Activated naive CD8-positive, alpha-beta T cell treated with anti-CD3 and anti-CD28 coated beads, Interleukin-2, amount 50 U/mL, for 24 hours (primary cell): ENCODE measurements around the gene SORCS2.

Experiments used
- ATAC-seq: fragments of 150-1000 bp; cut with Tn5 transposase; one replicate; pipeline ENCODE4 v1.10.0; 2021
- DNase-seq: peaks from one replicate; pipeline ENCODE4 v3.0.0; 2021
- H3K27ac Mint-ChIP-seq: one replicate; pipeline ENCODE4 v1.8.0; 2021; ENCODE audit warnings: mild to moderate bottlenecking, mixed read lengths
- H3K27me3 Mint-ChIP-seq: one replicate; pipeline ENCODE4 v1.8.0; 2021; ENCODE audit warnings: mixed read lengths
- H3K36me3 Mint-ChIP-seq: one replicate; pipeline ENCODE4 v1.8.0; 2021; ENCODE audit warnings: low read depth, mixed read lengths
- H3K4me1 Mint-ChIP-seq: one replicate; pipeline ENCODE4 v1.8.0; 2021; ENCODE audit warnings: mixed read lengths
- H3K4me3 Mint-ChIP-seq: one replicate; pipeline ENCODE4 v1.8.0; 2021; ENCODE audit warnings: mild to moderate bottlenecking, moderate library complexity, mixed read lengths
- H3K9me3 Mint-ChIP-seq: one replicate; pipeline ENCODE4 v1.8.0; 2021; ENCODE audit warnings: mixed read lengths

The SORCS2 gene

DNA sequence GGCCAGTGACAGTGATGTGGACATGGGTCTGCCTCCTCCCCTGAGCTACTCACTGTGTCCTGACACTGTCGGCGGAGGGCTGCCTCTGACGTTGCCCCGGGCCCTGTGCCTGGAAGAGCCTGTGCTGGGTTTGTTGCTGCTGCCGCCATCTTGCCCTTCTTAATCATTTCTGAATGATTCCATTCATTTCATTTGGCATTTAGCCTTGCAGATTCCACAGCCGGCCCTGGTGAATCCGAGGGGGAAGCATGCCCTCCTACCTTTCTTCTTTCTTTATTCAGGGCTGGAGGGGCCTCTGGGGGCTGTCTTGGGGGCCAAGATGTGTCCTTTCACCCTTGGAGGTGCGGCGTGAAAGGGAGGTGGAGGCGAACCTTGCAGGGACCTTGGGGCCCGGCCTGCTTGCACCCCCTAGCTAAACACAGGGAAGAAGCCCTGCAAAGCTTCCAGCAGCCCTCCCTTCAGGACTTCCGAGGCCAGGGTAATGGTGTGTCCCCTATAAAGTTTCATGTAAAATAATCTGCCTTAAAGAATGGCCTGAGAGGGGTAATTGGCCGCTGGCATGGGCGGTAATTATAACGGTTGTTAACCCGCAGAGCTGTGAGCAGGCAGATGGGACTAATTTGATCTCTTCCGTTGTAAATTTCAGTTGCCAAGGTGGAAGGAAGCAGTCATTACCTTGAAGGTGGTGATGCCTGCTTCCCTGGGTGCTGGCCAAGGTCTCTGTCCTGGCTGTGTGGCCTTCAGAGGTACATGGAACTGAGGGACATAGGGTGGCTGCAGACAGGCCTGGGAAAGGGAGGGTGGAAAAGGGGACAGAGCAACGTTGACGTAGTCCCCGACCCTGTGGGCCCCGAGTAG lies 150.1 kb downstream of the SORCS2 start:
- Mint-ChIP-seq H3K4me3 (no peak overlapping the region), H3K4me1 (no peaks in the 10 kb centered on the region), H3K9me3 (peaks cover 8% of the 10 kb centered on the region), H3K27ac (no peak overlapping the region), H3K36me3 (no peaks in the 10 kb centered on the region), H3K27me3 (no peaks in the 10 kb centered on the region)
- no peak for ATAC-seq
- DNase-seq, result no peak

DNA sequence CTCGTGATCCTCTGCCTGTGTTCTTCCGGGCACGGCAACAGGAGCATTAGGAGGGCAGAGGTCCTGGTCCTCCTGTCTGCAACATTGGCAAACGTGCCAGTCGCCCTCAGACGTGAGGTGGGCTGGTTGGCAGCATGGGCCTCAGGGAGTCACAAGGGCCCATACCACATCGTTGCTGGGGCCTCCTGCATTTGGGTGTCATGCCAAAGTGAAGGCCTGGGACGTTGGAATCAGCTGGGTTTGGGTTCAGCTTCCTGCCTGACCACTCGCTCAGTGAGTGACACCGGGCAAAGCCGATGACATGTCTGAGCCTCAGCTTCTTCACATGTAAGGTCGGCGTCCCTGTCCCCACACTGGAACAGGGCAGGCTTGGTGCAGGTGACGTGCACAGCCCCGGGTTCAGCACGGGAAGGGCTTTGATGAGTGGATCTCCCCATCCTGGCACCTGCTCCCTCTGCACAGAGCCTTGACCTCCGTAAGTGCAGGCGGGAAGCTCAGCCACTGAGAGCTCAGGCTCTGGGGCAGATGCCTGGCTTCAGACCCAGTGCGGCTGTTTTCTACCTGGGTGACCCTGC lies 150.8 kb downstream of the SORCS2 start:
- H3K9me3 Mint-ChIP-seq, result peaks cover 8% of the 10 kb centered on the region
- H3K27me3 Mint-ChIP-seq, result no peaks in the 10 kb centered on the region
- no peak overlapping the region for H3K27ac Mint-ChIP-seq
- H3K4me1 Mint-ChIP-seq, result no peaks in the 10 kb centered on the region
- H3K4me3 Mint-ChIP-seq, result no peak overlapping the region
- no peaks in the 10 kb centered on the region for H3K36me3 Mint-ChIP-seq
- ATAC-seq (no peak), DNase-seq (no peak)

DNA sequence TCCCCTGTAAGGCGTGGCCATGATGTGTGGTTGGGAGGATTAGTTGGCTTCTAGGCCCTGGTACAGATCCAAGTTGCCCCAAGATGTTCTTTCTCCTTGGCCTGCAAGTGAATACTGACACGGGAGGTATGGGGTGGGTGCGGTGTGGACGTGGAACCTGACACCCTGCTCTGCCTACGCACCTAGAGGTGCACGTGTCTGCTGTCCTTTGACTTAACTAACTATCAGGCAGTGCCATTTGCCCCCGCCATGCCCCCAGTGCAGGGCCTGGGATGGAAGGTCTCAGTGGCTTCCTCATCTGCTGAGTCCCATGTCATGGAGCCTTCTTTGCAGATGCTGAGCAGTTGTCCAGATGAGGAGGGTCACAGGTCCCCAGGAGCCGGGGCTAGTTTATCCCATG lies 151.6 kb downstream of the SORCS2 start:
- H3K36me3 Mint-ChIP-seq, result no peaks in the 10 kb centered on the region
- no peaks in the 10 kb centered on the region for H3K4me1 Mint-ChIP-seq
- H3K27ac Mint-ChIP-seq, result no peak overlapping the region
- H3K27me3 Mint-ChIP-seq, result no peaks in the 10 kb centered on the region
- DNase-seq (no peak), ATAC-seq (no peak)
- H3K9me3 Mint-ChIP-seq, result peaks cover 8% of the 10 kb centered on the region
- H3K4me3 Mint-ChIP-seq, result no peak overlapping the region

GRCh38 chr4:7344636-7345155 lies 152.4 kb downstream of the SORCS2 start:
- no peaks in the 10 kb centered on the region for H3K4me1 Mint-ChIP-seq
- H3K27ac Mint-ChIP-seq, result no peak overlapping the region
- peaks cover 8% of the 10 kb centered on the region for H3K9me3 Mint-ChIP-seq
- no peaks in the 10 kb centered on the region for H3K27me3 Mint-ChIP-seq
- H3K36me3 Mint-ChIP-seq, result no peaks in the 10 kb centered on the region
- no peak overlapping the region for H3K4me3 Mint-ChIP-seq
- ATAC-seq (no peak), DNase-seq (no peak)

GRCh38 chr4:7347981-7348380 lies 155.6 kb downstream of the SORCS2 start:
- ATAC-seq (no peak), DNase-seq (no peak)
- Mint-ChIP-seq H3K9me3 (peaks cover 8% of the 10 kb centered on the region), H3K4me3 (no peak overlapping the region), H3K36me3 (no peaks in the 10 kb centered on the region), H3K4me1 (no peaks in the 10 kb centered on the region), H3K27me3 (peaks cover 9% of the 10 kb centered on the region), H3K27ac (no peak overlapping the region)

- no peak for ATAC-seq
Observed at GRCh38 chr4:7348946-7349900, 156.9 kb downstream of the SORCS2 start.

GRCh38 chr4:7350396-7350795 lies 158.1 kb downstream of the SORCS2 start:
- no peak overlapping the region for H3K4me3 Mint-ChIP-seq
- H3K9me3 Mint-ChIP-seq, result peaks cover 8% of the 10 kb centered on the region
- peaks cover 9% of the 10 kb centered on the region for H3K27me3 Mint-ChIP-seq
- DNase-seq, result no peak
- no peak for ATAC-seq
- no peaks in the 10 kb centered on the region for H3K36me3 Mint-ChIP-seq
- no peak overlapping the region for H3K27ac Mint-ChIP-seq
- H3K4me1 Mint-ChIP-seq, result no peaks in the 10 kb centered on the region

More at GRCh38 chr4:7348946-7349900, 156.9 kb downstream of the SORCS2 start:
- Mint-ChIP-seq H3K27ac (no peak overlapping the region), H3K36me3 (no peaks in the 10 kb centered on the region), H3K4me3 (no peak overlapping the region), H3K27me3 (peaks cover 9% of the 10 kb centered on the region), H3K9me3 (peaks cover 8% of the 10 kb centered on the region), H3K4me1 (no peaks in the 10 kb centered on the region)
- no peak for DNase-seq

GRCh38 chr4:7351014-7351413 lies 158.7 kb downstream of the SORCS2 start:
- no peak overlapping the region for H3K27ac Mint-ChIP-seq
- H3K9me3 Mint-ChIP-seq, result peaks cover 2% of the 10 kb centered on the region
- no peak overlapping the region for H3K4me3 Mint-ChIP-seq
- DNase-seq, result no peak
- H3K4me1 Mint-ChIP-seq, result no peaks in the 10 kb centered on the region
- H3K36me3 Mint-ChIP-seq, result no peaks in the 10 kb centered on the region
- no peak for ATAC-seq
- H3K27me3 Mint-ChIP-seq, result peaks cover 9% of the 10 kb centered on the region

DNA sequence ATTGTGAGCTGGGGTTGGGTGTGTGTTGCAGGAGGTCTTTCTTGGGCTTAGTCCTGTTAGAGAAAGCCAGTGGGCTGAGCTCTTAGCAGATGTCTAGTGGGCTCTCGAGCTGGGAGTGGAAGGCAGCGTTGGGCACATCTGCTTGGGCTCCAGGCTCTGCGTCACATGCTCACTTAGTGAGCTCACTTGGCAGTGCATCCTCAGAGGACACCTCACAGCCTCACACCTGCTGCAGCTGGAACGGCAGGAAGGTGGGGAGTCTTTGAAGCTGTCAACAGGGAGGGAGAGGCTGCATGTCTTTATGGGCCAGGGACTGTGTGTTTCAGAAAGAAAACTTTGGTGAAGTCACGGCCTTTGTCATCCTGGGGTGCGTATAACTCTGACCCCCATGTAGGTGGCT lies 160.1 kb downstream of the SORCS2 start:
- Mint-ChIP-seq H3K27me3 (peaks cover 9% of the 10 kb centered on the region), H3K36me3 (no peaks in the 10 kb centered on the region), H3K4me3 (no peak overlapping the region), H3K9me3 (no peaks in the 10 kb centered on the region), H3K4me1 (no peaks in the 10 kb centered on the region), H3K27ac (no peak overlapping the region)
- ATAC-seq (no peak), DNase-seq (no peak)

DNA sequence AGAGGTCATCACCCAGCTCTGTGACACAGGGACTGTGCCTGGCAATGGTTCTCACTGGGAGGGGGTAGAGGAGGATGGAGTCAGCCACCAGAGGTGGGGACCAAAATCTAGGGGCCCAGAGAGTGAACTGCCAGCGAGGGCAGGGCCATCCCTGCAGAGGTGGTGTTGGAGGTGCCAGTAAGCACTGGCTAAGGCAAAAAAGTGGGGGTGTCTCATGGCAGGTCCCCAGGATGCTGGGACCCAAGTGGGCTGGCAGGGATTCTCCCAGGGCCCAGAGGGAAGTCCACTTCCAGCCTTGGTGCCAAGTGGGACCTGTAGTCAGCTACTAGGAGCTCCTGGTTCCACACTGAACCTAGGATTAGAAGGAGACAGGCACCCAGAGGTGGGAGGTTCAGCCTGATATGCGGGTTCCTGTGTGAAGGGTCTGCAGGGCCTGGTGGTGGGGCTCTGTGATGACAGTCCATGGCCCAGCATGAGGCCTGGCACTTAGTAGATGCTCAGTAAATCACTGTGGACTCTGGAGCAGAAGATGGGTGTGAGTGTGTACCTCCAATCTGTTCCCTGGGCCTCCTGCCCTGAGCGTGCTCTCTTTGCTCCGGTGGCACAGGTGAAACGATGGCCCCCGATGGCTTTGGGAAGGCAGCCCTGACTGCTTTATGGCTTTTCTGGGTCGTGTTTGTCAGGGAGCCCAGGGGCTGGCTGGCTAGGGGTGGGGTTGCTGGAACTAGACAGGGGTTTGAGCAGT lies 160.9 kb downstream of the SORCS2 start:
- ATAC-seq (no peak), DNase-seq (no peak)
- Mint-ChIP-seq H3K27ac (no peak overlapping the region), H3K4me1 (no peaks in the 10 kb centered on the region), H3K4me3 (no peak overlapping the region), H3K36me3 (no peaks in the 10 kb centered on the region), H3K9me3 (no peaks in the 10 kb centered on the region), H3K27me3 (peaks cover 9% of the 10 kb centered on the region)

GRCh38 chr4:7353846-7354610 lies 161.7 kb downstream of the SORCS2 start:
- no peaks in the 10 kb centered on the region for H3K9me3 Mint-ChIP-seq
- no peaks in the 10 kb centered on the region for H3K4me1 Mint-ChIP-seq
- peaks cover 9% of the 10 kb centered on the region for H3K27me3 Mint-ChIP-seq
- DNase-seq (no peak), ATAC-seq (no peak)
- H3K4me3 Mint-ChIP-seq, result no peak overlapping the region
- H3K27ac Mint-ChIP-seq, result no peak overlapping the region
- no peaks in the 10 kb centered on the region for H3K36me3 Mint-ChIP-seq

DNA sequence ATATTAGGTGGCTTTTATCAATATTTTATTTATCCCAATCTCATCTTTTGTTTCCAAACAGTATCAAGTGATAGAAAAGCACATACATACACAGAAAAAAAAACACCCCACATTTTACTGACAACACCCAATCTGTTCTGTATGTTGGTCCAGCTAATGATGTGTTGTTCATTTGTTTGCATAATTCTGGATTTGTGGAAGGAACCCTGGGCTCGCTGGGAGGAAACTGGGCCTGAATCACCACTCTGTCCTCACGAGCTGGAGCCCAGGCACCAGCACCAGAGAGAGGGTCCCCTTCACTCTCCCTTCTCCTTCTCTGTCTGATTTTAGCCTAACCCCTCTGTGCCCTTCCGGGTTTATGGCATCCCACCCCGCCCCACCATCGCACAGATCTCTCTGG lies 162.6 kb downstream of the SORCS2 start:
- H3K27ac Mint-ChIP-seq, result no peak overlapping the region
- DNase-seq (no peak), ATAC-seq (no peak)
- H3K9me3 Mint-ChIP-seq, result no peaks in the 10 kb centered on the region
- no peaks in the 10 kb centered on the region for H3K36me3 Mint-ChIP-seq
- H3K4me3 Mint-ChIP-seq, result no peak overlapping the region
- H3K4me1 Mint-ChIP-seq, result no peaks in the 10 kb centered on the region
- peaks cover 9% of the 10 kb centered on the region for H3K27me3 Mint-ChIP-seq

DNA sequence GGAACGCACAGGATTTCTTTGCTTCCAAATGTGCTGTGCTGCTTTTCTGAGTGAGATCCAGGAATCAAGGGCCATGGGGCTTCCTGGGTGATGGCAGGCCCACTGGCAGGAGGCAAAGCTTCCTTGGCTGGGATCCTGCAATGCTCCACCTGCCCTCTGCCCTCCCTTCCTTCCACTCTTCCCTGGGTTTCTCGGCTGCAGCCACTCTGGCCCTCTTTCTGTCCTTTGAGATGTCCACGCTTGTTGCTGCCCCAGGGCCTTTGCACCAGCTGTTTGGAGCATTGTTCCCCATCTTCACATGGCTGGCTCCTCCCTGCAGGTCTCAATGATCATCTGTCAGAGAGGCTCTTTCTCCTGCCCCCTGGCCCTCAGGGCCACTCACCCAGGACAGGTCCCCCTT lies 163.5 kb downstream of the SORCS2 start:
- no peak for ATAC-seq
- H3K4me1 Mint-ChIP-seq, result no peaks in the 10 kb centered on the region
- DNase-seq, result no peak
- H3K27ac Mint-ChIP-seq, result no peak overlapping the region
- H3K9me3 Mint-ChIP-seq, result no peaks in the 10 kb centered on the region
- H3K4me3 Mint-ChIP-seq, result no peak overlapping the region
- no peaks in the 10 kb centered on the region for H3K36me3 Mint-ChIP-seq
- H3K27me3 Mint-ChIP-seq, result peaks cover 9% of the 10 kb centered on the region
